GM19240 (cell line): ENCODE measurements around the gene PEX14.

Experiments
- DNase-seq: peaks from one replicate; pipeline ENCODE4 v3.0.0; 2011; ENCODE audit warnings: low spot score; ENCODE audit not compliant: insufficient read length

The PEX14 gene

GRCh38 chr1:10615932-10616671 lies 141.4 kb downstream of the PEX14 start:
- DNase-seq: no peak

- DNase-seq: no peak
These were observed 141.9 kb downstream of the PEX14 start for GRCh38 chr1:10616696-10617095.

- no peak for DNase-seq
These were observed 142.6 kb downstream of the PEX14 start for GRCh38 chr1:10617318-10617717.

GRCh38 chr1:10617931-10618885 lies 143.5 kb downstream of the PEX14 start:
- DNase-seq: no peak

- DNase-seq: no peak
These were observed 146.0 kb downstream of the PEX14 start for GRCh38 chr1:10620776-10621175.

- no peak for DNase-seq
These were observed 147.2 kb downstream of the PEX14 start for GRCh38 chr1:10621906-10622305.

- DNase-seq: no peak
These were observed 148.3 kb downstream of the PEX14 start for GRCh38 chr1:10622910-10623685.

- DNase-seq: no peak
These were observed 149.0 kb downstream of the PEX14 start for GRCh38 chr1:10623686-10624145.

- DNase-seq: no peak
These were observed 149.7 kb downstream of the PEX14 start for GRCh38 chr1:10624256-10625050.

- DNase-seq: no peak
These were observed 150.3 kb downstream of the PEX14 start for GRCh38 chr1:10625076-10625475.

- DNase-seq: no peak
These were observed 150.8 kb downstream of the PEX14 start for GRCh38 chr1:10625554-10625953.

- DNase-seq: no peak
These were observed 151.5 kb downstream of the PEX14 start for GRCh38 chr1:10626131-10626731.

- DNase-seq: no peak
These were observed 152.2 kb downstream of the PEX14 start for GRCh38 chr1:10626791-10627410.

- no peak for DNase-seq
These were observed 153.9 kb downstream of the PEX14 start for GRCh38 chr1:10628685-10629084.

GRCh38 chr1:10629091-10629815 lies 154.5 kb downstream of the PEX14 start:
- no peak for DNase-seq

- DNase-seq: no peak
These were observed 155.2 kb downstream of the PEX14 start for GRCh38 chr1:10629816-10630571.

- DNase-seq: no peak
These were observed 155.9 kb downstream of the PEX14 start for GRCh38 chr1:10630661-10631120.

GRCh38 chr1:10631121-10631810 lies 156.5 kb downstream of the PEX14 start:
- no peak for DNase-seq
